Neural progenitor cell (in vitro differentiated cells): Measurements from ENCODE around the gene TADA1. TPM values are rescaled to one million over a fixed set of nuclear protein-coding genes. Genes with fewer than 3 reads are reported as not detected.
A peak's percentile ranks its signal among the peaks of the same experiment; 100 is the strongest.

Source experiments
- DNase-seq: peaks from one replicate; pipeline ENCODE4 v3.0.0-alpha.2; 2016; ENCODE audit warnings: low spot score
- H2AFZ ChIP-seq: fragments of 200-600 bp; sonication (generic); replicated peaks from 2 replicates; pipeline ENCODE4 v1.6.1; 2016; ENCODE audit warnings: antibody characterized with exemption
- H3F3A ChIP-seq: fragments of 200-600 bp; sonication (generic); 2 replicates; pipeline ENCODE4 v1.6.1; 2016; ENCODE audit warnings: antibody characterized with exemption, low read depth
- H3K27ac ChIP-seq: fragments of 200-600 bp; sonication (generic); 2 replicates; pipeline ENCODE4 v1.5.1; 2016; ENCODE audit warnings: mild to moderate bottlenecking
- H3K27me3 ChIP-seq: fragments of 200-600 bp; sonication (generic); 2 replicates; pipeline ENCODE4 v1.6.1; 2016; ENCODE audit warnings: mild to moderate bottlenecking, moderate library complexity
- H3K36me3 ChIP-seq: fragments of 200-600 bp; sonication (generic); 2 replicates; pipeline ENCODE4 v1.5.1; 2016
- H3K4me1 ChIP-seq: fragments of 200-600 bp; sonication (generic); 2 replicates; pipeline ENCODE4 v1.6.1; 2016; ENCODE audit warnings: mixed run types
- H3K4me2 ChIP-seq: fragments of 200-600 bp; sonication (generic); 2 replicates; pipeline ENCODE4 v1.6.1; 2016
- H3K4me3 ChIP-seq: fragments of 200-600 bp; sonication (generic); 2 replicates; pipeline ENCODE4 v1.5.1; 2016
- H3K79me2 ChIP-seq: fragments of 200-600 bp; sonication (generic); 2 replicates; pipeline ENCODE4 v1.6.1; 2016; ENCODE audit warnings: low read depth
- H3K9ac ChIP-seq: fragments of 200-600 bp; sonication (generic); 2 replicates; pipeline ENCODE4 v1.6.1; 2016
- H3K9me3 ChIP-seq: fragments of 200-600 bp; sonication (generic); 2 replicates; pipeline ENCODE4 v1.5.1; 2016; ENCODE audit warnings: low read depth
- H4K20me1 ChIP-seq: fragments of 200-600 bp; sonication (generic); 2 replicates; pipeline ENCODE4 v1.6.1; 2016; ENCODE audit warnings: low read depth
- H3K27ac Mint-ChIP-seq: 3 replicates; pipeline ENCODE4 v1.8.0; 2021; ENCODE audit warnings: mixed read lengths
- H3K27me3 Mint-ChIP-seq: 2 replicates; pipeline ENCODE4 v1.8.0; 2022; ENCODE audit warnings: low read depth, mild to moderate bottlenecking, inconsistent platforms, moderate library complexity, mixed read lengths; ENCODE audit not compliant: insufficient read depth
- H3K36me3 Mint-ChIP-seq: 3 replicates; pipeline ENCODE4 v1.8.0; 2021; ENCODE audit warnings: mixed read lengths
- H3K4me1 Mint-ChIP-seq: 3 replicates; pipeline ENCODE4 v1.8.0; 2021; ENCODE audit warnings: mixed read lengths
- H3K4me3 Mint-ChIP-seq: 3 replicates; pipeline ENCODE4 v1.8.0; 2021; ENCODE audit warnings: mild to moderate bottlenecking, moderate library complexity, mixed read lengths
- H3K9me3 Mint-ChIP-seq: 3 replicates; pipeline ENCODE4 v1.8.0; 2020; ENCODE audit warnings: mixed read lengths
- CTCF ChIP-seq: fragments of 200-600 bp; sonication (generic); IDR thresholded peaks from 2 replicates; pipeline ENCODE4 v1.5.1; 2017; ENCODE audit warnings: antibody characterized with exemption, mild to moderate bottlenecking
- EZH2 ChIP-seq: fragments of 200-600 bp; sonication (generic); IDR thresholded peaks from 2 replicates; pipeline ENCODE4 v1.6.1; 2017; ENCODE audit warnings: antibody characterized with exemption, mild to moderate bottlenecking, moderate library complexity
- EZH2phosphoT487 ChIP-seq: fragments of 200-600 bp; sonication (generic); IDR thresholded peaks from 2 replicates; pipeline ENCODE4 v1.6.1; 2017; ENCODE audit warnings: antibody characterized with exemption
- total RNA-seq: library from RNA; depleted of rRNA; stranded (reverse); fragments of >200 nt; gene quantifications from 2 replicates; pipeline ENCODE4 v1.2.3, GENCODE V29; 2015; ENCODE audit warnings: low replicate concordance

The TADA1 gene
- total RNA-seq, 1 donor from 2014 or later = 54.4 TPM

GRCh38 chr1:166868639-166869038 is 7.4 kb downstream of the TADA1 start:
- no peak overlapping the region for H3K4me3 Mint-ChIP-seq
- TF ChIP-seq CTCF (no peak), EZH2phosphoT487 (no peak), EZH2 (no peak)
- no peaks in the 10 kb centered on the region for H3K9me3 ChIP-seq

GRCh38 chr1:166865926-166866325 is 10.1 kb downstream of the TADA1 start:
- no peaks in the 10 kb centered on the region for H3K4me1 ChIP-seq
- Mint-ChIP-seq H3K36me3 (peaks cover 50% of the 10 kb centered on the region), H3K4me1 (peaks cover 7% of the 10 kb centered on the region), H3K27ac (no peak overlapping the region), H3K9me3 (no peaks in the 10 kb centered on the region), H3K4me3 (no peak overlapping the region), H3K27me3 (peaks cover 2% of the 10 kb centered on the region)
- peaks cover under 1% of the 10 kb centered on the region for H3F3A ChIP-seq
- no peaks in the 10 kb centered on the region for H3K9me3 ChIP-seq
- peaks cover 79% of the 10 kb centered on the region for H3K79me2 ChIP-seq
- peaks cover 49% of the 10 kb centered on the region for H3K36me3 ChIP-seq
- H3K27me3 ChIP-seq = no peaks in the 10 kb centered on the region
- TF ChIP-seq EZH2 (no peak), CTCF (no peak), EZH2phosphoT487 (no peak)
- no peak overlapping the region for H3K27ac ChIP-seq
- no peak overlapping the region for H2AFZ ChIP-seq
- DNase-seq = no peak
- no peak overlapping the region for H3K9ac ChIP-seq
- H3K4me3 ChIP-seq = no peak overlapping the region
- H4K20me1 ChIP-seq = peaks cover 43% of the 10 kb centered on the region
- H3K4me2 ChIP-seq = no peak overlapping the region

More at GRCh38 chr1:166868639-166869038, 7.4 kb downstream of the TADA1 start:
- Mint-ChIP-seq H3K36me3 (peaks cover 43% of the 10 kb centered on the region), H3K27me3 (peaks cover 2% of the 10 kb centered on the region), H3K9me3 (no peaks in the 10 kb centered on the region), H3K27ac (no peak overlapping the region), H3K4me1 (peaks cover 20% of the 10 kb centered on the region)
- Histone ChIP-seq H3K4me3 (no peak overlapping the region), H3F3A (no peaks in the 10 kb centered on the region), H3K36me3 (peaks cover 34% of the 10 kb centered on the region), H3K27ac (no peak overlapping the region), H3K79me2 (peaks cover 93% of the 10 kb centered on the region), H4K20me1 (peaks cover 62% of the 10 kb centered on the region), H3K9ac (no peak overlapping the region), H3K27me3 (no peaks in the 10 kb centered on the region), H2AFZ (no peak overlapping the region), H3K4me1 (peaks cover 3% of the 10 kb centered on the region), H3K4me2 (no peak overlapping the region)
- no peak for DNase-seq

GRCh38 chr1:166859597-166859996 is 16.5 kb downstream of the TADA1 start:
- peaks cover 38% of the 10 kb centered on the region for H3K36me3 ChIP-seq
- H3F3A ChIP-seq = peaks cover 45% of the 10 kb centered on the region
- no peak overlapping the region for H3K27ac ChIP-seq
- Mint-ChIP-seq H3K4me1 (peaks cover 6% of the 10 kb centered on the region), H3K27me3 (no peaks in the 10 kb centered on the region), H3K4me3 (no peak overlapping the region), H3K9me3 (no peaks in the 10 kb centered on the region), H3K36me3 (peaks cover 40% of the 10 kb centered on the region), H3K27ac (no peak overlapping the region)
- H2AFZ ChIP-seq = no peak overlapping the region
- no peaks in the 10 kb centered on the region for H3K27me3 ChIP-seq
- no peak overlapping the region for H3K9ac ChIP-seq
- peaks cover 65% of the 10 kb centered on the region for H4K20me1 ChIP-seq
- no peak overlapping the region for H3K4me2 ChIP-seq
- peaks cover 23% of the 10 kb centered on the region for H3K4me1 ChIP-seq
- H3K9me3 ChIP-seq = no peaks in the 10 kb centered on the region
- peaks cover 43% of the 10 kb centered on the region for H3K79me2 ChIP-seq
- no peak overlapping the region for H3K4me3 ChIP-seq
- TF ChIP-seq EZH2phosphoT487 = no peak
- TF ChIP-seq EZH2 = no peak
- DNase-seq = no peak

GRCh38 chr1:166858726-166859419 is 17.2 kb downstream of the TADA1 start:
- TF ChIP-seq EZH2 (no peak), EZH2phosphoT487 (no peak), CTCF (no peak)
- Histone ChIP-seq H3K4me3 (no peak overlapping the region), H2AFZ (no peak overlapping the region), H3K27ac (peak overlapping the region; percentile 16), H4K20me1 (peaks cover 67% of the 10 kb centered on the region), H3F3A (peaks cover 52% of the 10 kb centered on the region), H3K36me3 (peaks cover 34% of the 10 kb centered on the region), H3K79me2 (peaks cover 35% of the 10 kb centered on the region), H3K4me1 (peaks cover 23% of the 10 kb centered on the region), H3K27me3 (no peaks in the 10 kb centered on the region), H3K9ac (no peak overlapping the region), H3K4me2 (peak overlapping the region; percentile 16), H3K9me3 (no peaks in the 10 kb centered on the region)
- Mint-ChIP-seq H3K27me3 (peaks cover 2% of the 10 kb centered on the region), H3K27ac (no peak overlapping the region), H3K9me3 (no peaks in the 10 kb centered on the region), H3K4me3 (no peak overlapping the region), H3K4me1 (peaks cover 6% of the 10 kb centered on the region), H3K36me3 (peaks cover 44% of the 10 kb centered on the region)
- DNase-seq = peak; percentile 18
